Measurements from ENCODE around the gene RFX4.

RFX4 gene

GRCh38 chr12:106704081-106704480 lies 121.3 kb downstream of the RFX4 start:
- no peak overlapping the region for H3K9ac ChIP-seq (ENCODE audit: low read depth, low read length)

GRCh38 chr12:106705971-106706370 lies 123.2 kb downstream of the RFX4 start:
- Histone ChIP-seq H3K9ac (ENCODE audit: low read depth, low read length) (no peak overlapping the region), H3K36me3 (ENCODE audit: insufficient read depth, low read depth, low read length) (no peaks in the 10 kb centered on the region), H3K27ac (ENCODE audit: low read length) (no peak overlapping the region), H3K4me1 (ENCODE audit: insufficient read depth, low read length) (peaks cover 20% of the 10 kb centered on the region; the same call in 1 of the 2 replicates), H3K27me3 (ENCODE audit: insufficient read depth, low read length) (no peaks in the 10 kb centered on the region; the same call in 1 of the 2 replicates), H3K4me3 (ENCODE audit: low read length) (no peak overlapping the region), H3K9me3 (ENCODE audit: insufficient read depth, low read depth, low read length) (peaks cover 7% of the 10 kb centered on the region; the same call in 1 of the 2 replicates)

More at GRCh38 chr12:106704081-106704480, 121.3 kb downstream of the RFX4 start:
- Histone ChIP-seq H3K4me3 (ENCODE audit: low read length) (no peak overlapping the region), H3K9me3 (ENCODE audit: insufficient read depth, low read depth, low read length) (peaks cover 7% of the 10 kb centered on the region; the same call in 1 of the 2 replicates), H3K4me1 (ENCODE audit: insufficient read depth, low read length) (peaks cover 3% of the 10 kb centered on the region; the same call in 1 of the 2 replicates), H3K27me3 (ENCODE audit: insufficient read depth, low read length) (no peaks in the 10 kb centered on the region; the same call in 1 of the 2 replicates), H3K27ac (ENCODE audit: low read length) (no peak overlapping the region), H3K36me3 (ENCODE audit: insufficient read depth, low read depth, low read length) (no peaks in the 10 kb centered on the region)

GRCh38 chr12:106709068-106709511 lies 126.3 kb downstream of the RFX4 start:
- H3K9me3 ChIP-seq (ENCODE audit: insufficient read depth, low read depth, low read length): no peaks in the 10 kb centered on the region
- no peaks in the 10 kb centered on the region; the same call in 1 of the 2 replicates for H3K27me3 ChIP-seq (ENCODE audit: insufficient read depth, low read length)
- H3K36me3 ChIP-seq (ENCODE audit: insufficient read depth, low read depth, low read length): no peaks in the 10 kb centered on the region
- no peak overlapping the region for H3K4me3 ChIP-seq (ENCODE audit: low read length)
- H3K9ac ChIP-seq (ENCODE audit: low read depth, low read length): no peak overlapping the region
- H3K4me1 ChIP-seq (ENCODE audit: insufficient read depth, low read length): peaks cover 35% of the 10 kb centered on the region
- H3K27ac ChIP-seq (ENCODE audit: low read length): no peak overlapping the region

- Histone ChIP-seq H3K36me3 (ENCODE audit: insufficient read depth, low read depth, low read length) (no peaks in the 10 kb centered on the region), H3K9me3 (ENCODE audit: insufficient read depth, low read depth, low read length) (no peaks in the 10 kb centered on the region), H3K27ac (ENCODE audit: low read length) (no peak overlapping the region), H3K9ac (ENCODE audit: low read depth, low read length) (peak overlapping the region; percentile 35; the same call in 1 of the 2 replicates), H3K4me3 (ENCODE audit: low read length) (peak overlapping the region; percentile 31; the same call in 1 of the 2 replicates), H3K4me1 (ENCODE audit: insufficient read depth, low read length) (peaks cover 35% of the 10 kb centered on the region), H3K27me3 (ENCODE audit: insufficient read depth, low read length) (no peaks in the 10 kb centered on the region)
Observed at GRCh38 chr12:106710143-106710893, 127.5 kb downstream of the RFX4 start.

- peaks cover 35% of the 10 kb centered on the region for H3K4me1 ChIP-seq (ENCODE audit: insufficient read depth, low read length)
- no peaks in the 10 kb centered on the region for H3K9me3 ChIP-seq (ENCODE audit: insufficient read depth, low read depth, low read length)
- no peaks in the 10 kb centered on the region for H3K36me3 ChIP-seq (ENCODE audit: insufficient read depth, low read depth, low read length)
- no peak overlapping the region for H3K27ac ChIP-seq (ENCODE audit: low read length)
- no peaks in the 10 kb centered on the region for H3K27me3 ChIP-seq (ENCODE audit: insufficient read depth, low read length)
- no peak overlapping the region for H3K4me3 ChIP-seq (ENCODE audit: low read length)
- H3K9ac ChIP-seq (ENCODE audit: low read depth, low read length): peak overlapping the region; percentile 35; the same call in 1 of the 2 replicates
Observed at GRCh38 chr12:106711316-106711715, 128.5 kb downstream of the RFX4 start.

GRCh38 chr12:106712768-106713167 lies 130.0 kb downstream of the RFX4 start:
- Histone ChIP-seq H3K36me3 (ENCODE audit: insufficient read depth, low read depth, low read length) (no peaks in the 10 kb centered on the region), H3K9ac (ENCODE audit: low read depth, low read length) (no peak overlapping the region), H3K4me3 (ENCODE audit: low read length) (no peak overlapping the region), H3K4me1 (ENCODE audit: insufficient read depth, low read length) (peaks cover 35% of the 10 kb centered on the region), H3K27me3 (ENCODE audit: insufficient read depth, low read length) (no peaks in the 10 kb centered on the region), H3K27ac (ENCODE audit: low read length) (no peak overlapping the region), H3K9me3 (ENCODE audit: insufficient read depth, low read depth, low read length) (no peaks in the 10 kb centered on the region)

- H3K9ac ChIP-seq (ENCODE audit: low read depth, low read length): no peak overlapping the region
Observed at GRCh38 chr12:106714926-106715325, 132.1 kb downstream of the RFX4 start.

GRCh38 chr12:106715582-106715981 lies 132.8 kb downstream of the RFX4 start:
- H3K36me3 ChIP-seq (ENCODE audit: insufficient read depth, low read depth, low read length): no peaks in the 10 kb centered on the region
- H3K9me3 ChIP-seq (ENCODE audit: insufficient read depth, low read depth, low read length): no peaks in the 10 kb centered on the region
- H3K4me1 ChIP-seq (ENCODE audit: insufficient read depth, low read length): peaks cover 19% of the 10 kb centered on the region
- H3K27ac ChIP-seq (ENCODE audit: low read length): no peak overlapping the region
- H3K4me3 ChIP-seq (ENCODE audit: low read length): no peak overlapping the region
- H3K9ac ChIP-seq (ENCODE audit: low read depth, low read length): no peak overlapping the region
- H3K27me3 ChIP-seq (ENCODE audit: insufficient read depth, low read length): no peaks in the 10 kb centered on the region

More at GRCh38 chr12:106714926-106715325, 132.1 kb downstream of the RFX4 start:
- Histone ChIP-seq H3K4me3 (ENCODE audit: low read length) (no peak overlapping the region), H3K36me3 (ENCODE audit: insufficient read depth, low read depth, low read length) (no peaks in the 10 kb centered on the region), H3K9me3 (ENCODE audit: insufficient read depth, low read depth, low read length) (no peaks in the 10 kb centered on the region), H3K4me1 (ENCODE audit: insufficient read depth, low read length) (peaks cover 25% of the 10 kb centered on the region), H3K27ac (ENCODE audit: low read length) (no peak overlapping the region), H3K27me3 (ENCODE audit: insufficient read depth, low read length) (no peaks in the 10 kb centered on the region)

GRCh38 chr12:106717673-106718072 lies 134.9 kb downstream of the RFX4 start:
- Histone ChIP-seq H3K36me3 (ENCODE audit: insufficient read depth, low read depth, low read length) (no peaks in the 10 kb centered on the region), H3K4me3 (ENCODE audit: low read length) (no peak overlapping the region), H3K27ac (ENCODE audit: low read length) (no peak overlapping the region), H3K4me1 (ENCODE audit: insufficient read depth, low read length) (0 out of 2 replicates have a peak, but pooled peaks cover 2% of the 10 kb centered on the region), H3K27me3 (ENCODE audit: insufficient read depth, low read length) (no peaks in the 10 kb centered on the region), H3K9me3 (ENCODE audit: insufficient read depth, low read depth, low read length) (no peaks in the 10 kb centered on the region), H3K9ac (ENCODE audit: low read depth, low read length) (no peak overlapping the region)

- H3K9ac ChIP-seq (ENCODE audit: low read depth, low read length): no peak overlapping the region
- peaks cover 4% of the 10 kb centered on the region; the same call in 1 of the 2 replicates for H3K4me1 ChIP-seq (ENCODE audit: insufficient read depth, low read length)
- no peaks in the 10 kb centered on the region for H3K27me3 ChIP-seq (ENCODE audit: insufficient read depth, low read length)
- H3K36me3 ChIP-seq (ENCODE audit: insufficient read depth, low read depth, low read length): no peaks in the 10 kb centered on the region
- H3K4me3 ChIP-seq (ENCODE audit: low read length): no peak overlapping the region
- no peaks in the 10 kb centered on the region for H3K9me3 ChIP-seq (ENCODE audit: insufficient read depth, low read depth, low read length)
- H3K27ac ChIP-seq (ENCODE audit: low read length): no peak overlapping the region
Observed at GRCh38 chr12:106719879-106720278, 137.1 kb downstream of the RFX4 start.

- no peaks in the 10 kb centered on the region for H3K36me3 ChIP-seq (ENCODE audit: insufficient read depth, low read depth, low read length)
- no peak overlapping the region for H3K27ac ChIP-seq (ENCODE audit: low read length)
- H3K4me1 ChIP-seq (ENCODE audit: insufficient read depth, low read length): peaks cover 4% of the 10 kb centered on the region; the same call in 1 of the 2 replicates
- no peaks in the 10 kb centered on the region for H3K27me3 ChIP-seq (ENCODE audit: insufficient read depth, low read length)
- no peaks in the 10 kb centered on the region for H3K9me3 ChIP-seq (ENCODE audit: insufficient read depth, low read depth, low read length)
- no peak overlapping the region for H3K9ac ChIP-seq (ENCODE audit: low read depth, low read length)
- H3K4me3 ChIP-seq (ENCODE audit: low read length): no peak overlapping the region
Observed at GRCh38 chr12:106720696-106721095, 137.9 kb downstream of the RFX4 start.

GRCh38 chr12:106721915-106722314 lies 139.1 kb downstream of the RFX4 start:
- Histone ChIP-seq H3K4me3 (ENCODE audit: low read length) (no peak overlapping the region), H3K9ac (ENCODE audit: low read depth, low read length) (no peak overlapping the region), H3K4me1 (ENCODE audit: insufficient read depth, low read length) (peaks cover 4% of the 10 kb centered on the region; the same call in 1 of the 2 replicates), H3K27ac (ENCODE audit: low read length) (no peak overlapping the region), H3K36me3 (ENCODE audit: insufficient read depth, low read depth, low read length) (no peaks in the 10 kb centered on the region), H3K27me3 (ENCODE audit: insufficient read depth, low read length) (no peaks in the 10 kb centered on the region), H3K9me3 (ENCODE audit: insufficient read depth, low read depth, low read length) (no peaks in the 10 kb centered on the region)

Measured in iPS-20b (cell line).